ENCODE results near the gene ZPR1.

- no peak for TF ChIP-seq EZH2 (IDR thresholded peaks at IDR 0.05; ENCODE audit: insufficient read depth, poor library complexity, severe bottlenecking)
- TF ChIP-seq EZH2phosphoT487 (IDR thresholded peaks at IDR 0.05; ENCODE audit: insufficient read depth, low read depth), result no peak
Measured at GRCh38 chr11:116787436-116787785, 412 bp downstream of the ZPR1 start.
